NCI-H146 treated with DMSO at 0.1 percent for 48 hours (cell line): ENCODE data around the gene FHAD1.

Experiments used
- DNase-seq: peaks from one replicate; lab custom pipeline; 2025; ENCODE audit not compliant: unreplicated experiment; lab: John Stamatoyannopoulos, UW

The FHAD1 gene

DNA sequence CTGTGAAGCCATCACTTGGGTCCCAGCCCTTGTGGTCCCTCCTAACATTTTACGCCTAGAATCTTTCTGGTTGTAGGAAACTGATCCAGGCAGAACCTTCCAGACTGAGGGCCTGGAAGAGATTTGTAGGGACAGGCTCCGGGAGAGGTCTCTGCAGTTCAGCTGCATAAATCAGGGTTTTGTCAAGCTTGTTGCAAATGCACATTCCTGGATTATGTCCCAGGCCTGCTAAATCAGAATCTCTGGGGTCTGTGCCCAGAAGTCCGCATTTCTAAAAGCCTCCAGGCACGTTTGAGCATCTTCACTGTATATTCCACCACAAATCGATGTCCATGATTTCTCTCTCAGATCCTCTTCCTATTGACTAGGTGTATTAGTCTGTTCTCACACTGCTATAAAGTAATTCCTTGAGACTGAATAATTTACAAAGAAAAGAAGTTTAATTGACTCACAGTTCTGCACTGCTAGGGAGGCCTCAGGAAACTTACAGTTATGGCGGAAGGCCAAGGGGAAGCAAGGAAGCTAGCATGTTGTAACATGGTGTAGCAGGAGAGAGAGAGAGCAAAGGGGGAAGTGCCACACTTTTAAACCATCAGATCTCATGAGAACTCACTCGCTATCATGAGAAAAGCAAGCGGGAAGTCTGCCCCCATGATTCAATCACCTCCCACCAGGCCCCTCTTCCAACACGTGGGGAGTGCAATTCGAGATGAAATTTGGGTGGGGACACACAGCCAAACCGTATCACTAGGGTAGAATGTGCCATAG, 1.2 kb upstream of the FHAD1 start:
- no peak for DNase-seq

DNA sequence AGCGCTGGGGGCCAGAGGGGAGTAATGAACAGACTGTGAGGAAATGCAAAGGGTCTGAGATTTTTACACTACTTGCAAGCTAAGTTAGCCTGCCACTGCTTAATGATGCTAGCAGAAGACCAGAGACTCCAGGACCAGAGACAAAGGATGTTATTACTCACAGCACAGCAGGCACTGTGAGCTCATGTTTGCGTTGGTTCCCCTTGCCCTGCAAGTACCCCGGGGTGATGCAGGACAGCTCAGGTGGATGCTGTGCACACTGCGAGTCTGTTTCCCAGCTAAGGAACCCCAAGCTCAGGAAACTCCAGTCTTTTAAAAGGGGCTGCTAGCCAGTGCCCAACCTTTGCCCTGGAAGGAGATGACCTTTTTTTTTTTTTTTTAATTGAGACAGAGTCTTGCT, 1.2 kb downstream of the FHAD1 start:
- no peak for DNase-seq

DNA sequence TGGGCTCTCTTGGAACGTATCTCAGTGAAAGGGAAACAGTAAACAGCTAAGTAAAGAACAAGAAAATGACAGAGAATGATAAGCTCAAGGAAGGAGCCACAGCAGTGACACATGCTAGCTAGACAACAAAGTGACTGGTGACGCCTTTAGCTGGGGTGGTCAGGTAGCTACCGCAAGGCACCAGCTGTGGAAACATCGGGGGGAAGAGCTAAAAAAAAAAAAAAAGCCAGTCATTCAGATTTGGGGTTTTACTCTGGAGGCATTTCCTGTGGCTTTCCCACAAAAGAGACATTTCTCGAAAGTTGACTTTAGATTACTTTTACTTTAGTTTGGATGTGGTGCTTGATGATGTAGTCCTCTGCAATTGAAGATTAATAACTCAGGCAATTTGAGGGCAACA, 2.1 kb downstream of the FHAD1 start:
- DNase-seq, result no peak

DNA sequence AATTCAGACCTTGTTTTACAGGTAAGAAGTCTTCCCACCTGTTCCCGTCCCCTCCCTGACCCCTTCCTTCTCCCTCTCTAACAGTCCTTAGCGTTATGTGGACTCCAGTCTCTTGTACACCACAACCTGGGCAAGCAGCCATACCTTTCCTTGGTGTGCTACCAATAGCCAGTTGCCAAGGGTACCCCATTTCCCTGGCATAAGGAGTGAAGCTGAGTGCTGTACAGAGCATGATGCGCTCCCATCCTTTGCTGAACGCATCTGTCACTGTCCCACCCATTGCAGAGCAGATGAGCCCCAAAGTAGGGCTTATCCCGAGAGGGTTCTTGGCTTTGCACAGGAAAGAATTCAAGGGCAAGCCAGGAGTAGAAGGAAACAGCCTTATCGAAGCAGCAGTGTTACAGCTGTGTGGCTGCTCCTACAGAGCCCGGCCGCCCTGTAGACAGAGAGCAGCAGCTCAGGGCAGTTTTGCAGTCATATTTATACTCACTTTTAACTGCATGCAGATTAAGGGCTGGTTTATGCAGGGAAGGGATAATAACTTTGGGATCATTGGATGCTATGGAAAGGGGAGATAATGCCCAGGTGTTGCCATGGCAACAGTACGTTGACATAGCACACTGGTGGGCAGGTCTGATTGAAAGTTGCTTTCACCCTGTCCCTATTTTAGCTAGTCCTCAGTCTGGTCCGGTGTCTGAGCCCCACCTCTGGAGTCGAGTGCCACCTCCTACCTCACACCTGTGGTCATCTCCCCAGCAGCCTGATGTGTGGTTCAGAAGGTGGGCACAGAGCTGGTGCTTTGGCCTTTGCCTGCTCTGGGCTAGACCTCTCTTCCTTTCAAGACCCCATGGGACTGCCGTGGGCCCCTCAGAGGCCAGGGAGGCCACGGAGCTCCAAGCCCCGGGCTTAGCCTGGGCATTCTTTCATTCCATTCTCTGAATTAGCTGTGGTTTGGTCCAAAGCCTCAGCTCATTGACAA, 5.1 kb downstream of the FHAD1 start:
- no peak for DNase-seq

DNA sequence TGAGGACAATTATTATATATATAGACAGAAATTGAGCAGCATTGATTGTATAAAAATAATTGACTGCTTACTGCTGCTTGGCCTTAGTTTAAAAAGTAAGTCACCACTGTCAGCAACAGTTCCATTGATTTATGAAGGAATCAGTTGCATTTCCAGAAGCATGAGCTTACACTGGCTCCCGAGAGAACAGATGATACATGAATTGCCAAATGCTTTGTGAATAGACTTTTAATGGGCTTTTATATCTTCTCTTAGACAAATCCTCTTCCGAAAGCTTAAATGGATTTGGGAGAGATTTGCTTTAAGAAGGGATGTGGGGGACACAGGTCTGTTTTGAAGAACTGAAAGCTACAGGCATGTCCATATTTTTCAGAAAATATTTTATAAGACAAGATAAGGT, 7.5 kb downstream of the FHAD1 start:
- no peak for DNase-seq

DNA sequence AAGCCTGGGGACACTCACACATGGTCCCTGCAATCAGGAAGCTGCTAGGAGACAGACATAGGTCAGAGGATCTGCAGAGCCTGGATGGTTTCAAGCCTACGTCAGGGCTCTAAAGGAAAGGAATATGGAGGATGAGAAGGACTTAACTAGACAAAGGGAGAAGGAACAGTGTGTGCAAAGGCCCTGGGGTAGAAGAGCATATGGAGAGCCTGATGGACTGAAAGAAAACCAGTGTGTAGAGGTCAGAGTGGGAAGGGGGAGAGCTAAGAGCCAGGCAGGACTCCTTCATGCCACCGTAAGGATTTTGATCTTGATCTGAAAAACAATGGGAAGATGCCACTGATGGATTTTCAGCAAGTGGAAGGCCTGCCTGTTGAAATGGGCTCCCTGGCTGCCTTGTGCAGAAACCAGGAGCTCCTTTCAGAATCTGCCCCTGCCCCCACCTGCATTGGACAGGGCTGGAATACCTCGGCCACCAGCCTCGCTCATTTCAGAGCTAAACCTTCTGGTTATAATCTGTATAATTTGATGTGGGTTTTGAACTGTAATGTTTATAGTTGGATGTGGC, 8.6 kb downstream of the FHAD1 start:
- DNase-seq, result no peak

DNA sequence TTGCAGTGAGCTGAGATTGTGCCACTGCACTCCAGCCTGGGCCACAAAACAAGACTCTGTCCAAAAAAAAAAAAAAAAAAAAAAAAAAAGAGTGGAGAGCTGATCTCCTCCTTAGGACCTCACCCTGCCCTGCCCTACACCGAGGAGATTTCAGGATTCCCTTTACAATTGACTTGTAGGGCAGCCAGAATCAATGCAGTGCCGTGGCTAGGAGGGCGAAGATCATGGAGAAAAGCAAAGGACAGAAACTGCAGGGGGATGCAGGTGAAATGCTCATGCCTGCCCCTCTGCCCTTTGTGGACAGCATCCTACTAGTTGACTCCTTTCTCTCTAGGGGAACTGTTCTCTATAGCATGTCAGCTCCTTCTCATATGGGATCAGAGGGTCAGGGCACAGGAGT, 9.6 kb downstream of the FHAD1 start:
- DNase-seq, result no peak

DNA sequence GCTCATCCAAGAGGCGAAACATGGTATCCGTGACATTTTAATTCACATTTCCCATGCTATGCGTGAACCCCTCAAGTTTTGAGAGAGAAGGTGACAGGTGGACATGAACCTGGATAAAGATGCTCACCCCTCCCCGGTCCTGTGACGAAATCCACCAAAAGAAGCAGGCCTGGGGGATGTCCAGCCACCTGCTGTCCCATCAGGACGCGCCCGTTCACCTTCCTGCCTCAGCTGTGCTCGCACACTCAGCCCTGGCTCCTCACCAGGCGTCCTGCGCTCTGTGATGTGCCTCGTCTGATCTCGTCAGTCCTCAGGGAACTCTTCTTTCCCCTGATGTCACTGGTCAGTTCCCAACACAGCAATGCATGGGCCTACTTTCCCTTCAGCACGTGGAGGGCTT, 10.3 kb downstream of the FHAD1 start:
- DNase-seq, result no peak

DNA sequence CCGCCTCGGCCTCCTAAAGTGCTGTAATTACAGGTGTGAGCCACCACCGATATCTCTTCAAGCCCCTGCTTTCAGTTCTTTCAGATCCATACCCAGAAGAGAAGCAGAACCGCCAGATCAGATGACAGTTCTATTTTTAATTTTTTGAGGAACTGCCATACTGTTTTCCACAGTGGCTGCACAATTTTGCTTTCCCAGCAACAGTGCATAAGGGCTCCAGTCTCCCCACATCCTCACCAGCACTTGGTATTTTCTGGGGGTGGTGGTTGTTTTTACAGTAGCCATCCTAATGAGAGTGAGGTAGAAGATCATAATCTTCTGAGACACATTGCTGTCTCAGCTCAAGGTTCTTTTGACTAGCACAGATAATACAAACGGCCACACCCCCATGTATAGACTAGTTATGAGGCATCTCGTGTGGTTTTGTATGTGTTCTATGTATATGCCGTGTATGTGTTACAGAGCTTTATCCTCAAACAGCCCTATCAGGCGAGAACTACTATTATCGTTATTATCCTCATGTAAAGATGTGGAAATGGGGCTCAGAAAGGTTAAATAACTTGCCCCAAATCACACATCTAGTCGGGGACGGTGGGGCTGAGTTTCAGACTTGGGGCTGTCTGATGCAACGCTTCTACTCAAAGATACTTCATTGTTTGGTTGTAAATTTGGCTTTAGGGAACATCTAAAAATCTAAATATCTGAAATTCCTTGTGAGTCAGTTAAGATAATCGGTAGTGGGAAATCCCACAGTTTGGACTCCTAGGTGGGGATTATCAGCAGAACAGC, 12.0 kb downstream of the FHAD1 start:
- DNase-seq, result no peak

DNA sequence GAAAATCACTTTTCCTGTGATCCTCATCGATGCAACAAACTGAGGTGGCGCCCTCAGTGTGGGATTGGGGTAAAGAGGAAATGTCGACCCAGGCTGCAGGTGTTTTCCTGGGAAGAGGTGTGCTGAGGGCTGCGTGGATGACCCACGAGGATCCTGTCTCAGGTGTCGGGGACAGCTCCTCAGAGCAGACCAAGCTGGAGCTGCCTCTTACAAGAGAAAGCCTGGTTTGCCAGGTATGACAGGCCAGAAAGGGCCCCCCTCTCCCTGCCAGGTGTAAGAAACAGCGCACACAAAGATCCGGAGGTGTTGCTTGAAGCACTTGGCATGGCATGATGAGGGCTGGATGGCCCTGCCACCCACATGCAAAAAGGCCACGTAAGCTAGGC, 12.6 kb downstream of the FHAD1 start:
- no peak for DNase-seq

DNA sequence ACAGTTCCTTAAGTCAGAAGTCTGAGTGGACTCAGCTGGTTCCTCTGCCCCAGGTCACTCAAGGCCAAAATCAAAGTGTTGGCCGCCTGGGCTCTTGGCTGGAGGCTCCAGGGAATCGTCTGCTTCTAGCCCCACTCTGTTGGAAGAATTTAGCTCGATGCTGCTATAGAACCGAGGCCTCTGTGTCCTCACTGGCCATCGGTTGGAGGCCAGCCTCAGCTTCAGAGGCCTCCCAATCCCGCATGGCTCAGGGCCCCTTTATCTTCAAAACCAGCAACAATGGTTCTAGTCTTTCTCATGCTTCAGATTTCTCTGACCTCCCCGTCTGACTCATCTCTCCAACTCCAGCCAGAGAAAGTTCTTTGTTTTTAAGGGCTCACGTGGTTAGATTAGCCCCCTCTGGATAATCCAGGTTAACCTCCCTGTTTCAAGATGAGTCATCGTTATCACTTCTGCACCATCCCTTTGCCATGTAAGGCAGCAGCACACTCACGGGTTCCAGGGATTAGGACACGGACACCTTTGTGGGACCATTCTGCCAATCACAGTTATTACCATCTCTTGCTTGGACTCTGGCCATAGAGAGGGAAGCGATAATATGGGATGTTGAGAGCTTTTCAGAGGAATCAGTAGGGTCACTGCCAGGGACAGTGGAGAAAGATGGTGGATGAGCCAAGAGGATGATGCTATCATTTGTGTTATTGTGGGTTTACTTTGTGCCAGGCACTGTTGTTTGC, 13.6 kb downstream of the FHAD1 start:
- no peak for DNase-seq

DNA sequence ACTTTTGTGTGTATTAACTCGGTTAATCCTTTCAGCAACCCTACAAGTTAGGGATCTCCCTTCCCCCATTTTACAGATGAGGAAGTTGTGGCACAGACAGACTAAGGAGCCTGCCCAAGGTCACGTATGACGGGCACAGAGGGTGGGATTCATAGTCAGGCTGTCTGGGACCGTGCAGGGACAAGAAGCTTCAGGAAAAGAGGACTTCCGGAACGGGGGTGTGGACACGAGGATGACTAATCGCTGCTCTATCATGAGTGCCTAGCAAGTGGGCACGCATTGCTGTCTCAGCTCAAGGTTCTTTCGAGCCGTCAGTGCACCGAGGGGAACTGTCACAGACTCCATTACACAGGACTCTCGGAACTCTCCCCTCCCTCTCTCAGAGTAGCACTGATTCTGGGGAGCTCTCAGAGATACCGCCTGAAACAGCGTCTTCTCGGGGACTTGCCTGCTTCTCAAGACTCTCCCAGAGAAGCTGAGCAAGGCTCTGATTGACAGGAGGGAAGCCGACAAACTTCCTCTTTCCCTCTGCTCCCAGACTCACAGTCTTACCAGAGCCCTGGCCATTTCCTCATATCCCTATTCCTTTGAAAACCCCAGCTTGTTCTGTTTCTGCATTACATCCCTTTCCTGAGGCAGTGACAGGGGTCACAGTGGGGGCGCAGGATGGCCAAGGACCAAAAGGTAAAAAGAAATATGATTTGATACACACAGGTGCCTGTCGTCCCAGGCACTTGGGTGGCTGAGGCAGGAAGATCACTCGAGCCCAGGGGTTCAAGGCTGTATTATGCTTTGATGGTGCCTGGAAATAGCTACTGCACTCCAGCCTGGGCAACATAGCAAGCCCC, 14.4 kb downstream of the FHAD1 start:
- DNase-seq, result no peak

DNA sequence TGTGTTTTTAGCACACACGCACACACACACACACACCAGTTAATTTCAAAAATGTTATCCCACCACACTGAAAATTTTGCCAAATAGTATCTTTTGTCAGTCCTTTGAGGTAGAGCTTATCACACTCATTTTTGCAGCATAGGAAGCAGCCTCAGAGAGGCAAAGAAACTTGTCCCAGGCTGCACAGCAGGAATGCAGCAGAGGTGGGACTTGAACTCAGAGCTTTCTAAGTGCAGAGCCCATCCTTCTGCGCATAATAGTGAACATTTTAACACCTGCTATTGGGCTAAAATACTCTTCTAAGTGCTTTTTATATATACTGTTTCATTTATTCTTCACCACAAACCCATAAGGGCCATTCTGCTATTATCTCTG, 15.0 kb downstream of the FHAD1 start:
- DNase-seq, result no peak

DNA sequence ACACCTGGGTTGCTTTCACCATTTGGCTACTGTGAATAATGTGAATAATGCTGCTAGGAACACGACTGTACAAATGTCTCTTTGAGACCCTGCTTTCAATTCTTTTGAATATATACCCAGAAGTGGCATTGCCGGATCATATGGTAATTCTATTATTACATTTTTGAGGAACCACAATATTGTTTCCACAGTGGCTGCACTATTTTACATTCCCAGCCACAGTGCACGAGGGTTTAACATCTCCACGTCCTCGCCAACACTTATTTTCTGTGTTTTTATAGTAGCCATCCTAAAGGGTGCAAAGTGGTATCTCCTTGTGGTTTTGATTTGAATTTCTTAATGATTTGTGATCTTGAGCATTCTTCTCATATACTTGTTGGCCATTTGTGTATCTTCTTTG, 15.7 kb downstream of the FHAD1 start:
- DNase-seq, result no peak

DNA sequence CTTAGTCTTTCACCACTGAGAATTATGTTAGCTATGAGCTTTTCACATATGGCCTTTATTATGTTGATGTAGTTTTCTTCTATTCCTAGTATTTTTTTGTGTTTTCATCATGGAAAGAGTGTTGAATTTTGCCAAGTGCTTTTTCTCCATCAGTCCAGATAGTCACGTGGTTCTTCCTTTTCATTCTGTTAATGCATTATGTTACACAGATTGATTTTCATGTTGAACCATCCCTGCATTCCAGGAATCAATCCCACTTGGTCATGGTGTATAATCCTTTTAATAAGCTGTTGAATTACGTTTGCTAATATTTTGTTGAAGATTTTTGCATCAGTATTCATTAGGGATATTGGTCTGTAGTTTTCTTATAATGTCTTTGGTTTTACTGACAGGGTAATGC, 17.7 kb downstream of the FHAD1 start:
- DNase-seq, result no peak

DNA sequence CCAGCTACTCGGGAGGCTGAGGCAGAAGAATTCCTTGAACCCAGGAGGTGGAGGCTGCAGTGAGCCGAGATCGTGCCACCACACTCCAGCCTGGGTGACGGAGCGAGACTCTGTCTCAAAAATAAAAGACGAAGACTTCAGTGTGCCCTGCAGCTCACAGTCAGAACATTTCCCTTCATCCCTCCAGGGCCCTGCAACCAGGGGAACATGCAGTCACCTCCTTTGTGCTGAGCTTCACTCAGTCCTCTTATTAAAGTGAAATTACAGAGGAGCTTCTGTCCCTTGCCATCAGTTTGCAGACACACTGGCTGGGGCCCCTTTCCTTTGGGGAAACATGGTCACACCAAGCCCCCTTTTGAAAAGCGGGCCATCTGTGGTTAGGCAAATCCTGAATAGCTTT, 24.2 kb downstream of the FHAD1 start:
- no peak for DNase-seq

DNA sequence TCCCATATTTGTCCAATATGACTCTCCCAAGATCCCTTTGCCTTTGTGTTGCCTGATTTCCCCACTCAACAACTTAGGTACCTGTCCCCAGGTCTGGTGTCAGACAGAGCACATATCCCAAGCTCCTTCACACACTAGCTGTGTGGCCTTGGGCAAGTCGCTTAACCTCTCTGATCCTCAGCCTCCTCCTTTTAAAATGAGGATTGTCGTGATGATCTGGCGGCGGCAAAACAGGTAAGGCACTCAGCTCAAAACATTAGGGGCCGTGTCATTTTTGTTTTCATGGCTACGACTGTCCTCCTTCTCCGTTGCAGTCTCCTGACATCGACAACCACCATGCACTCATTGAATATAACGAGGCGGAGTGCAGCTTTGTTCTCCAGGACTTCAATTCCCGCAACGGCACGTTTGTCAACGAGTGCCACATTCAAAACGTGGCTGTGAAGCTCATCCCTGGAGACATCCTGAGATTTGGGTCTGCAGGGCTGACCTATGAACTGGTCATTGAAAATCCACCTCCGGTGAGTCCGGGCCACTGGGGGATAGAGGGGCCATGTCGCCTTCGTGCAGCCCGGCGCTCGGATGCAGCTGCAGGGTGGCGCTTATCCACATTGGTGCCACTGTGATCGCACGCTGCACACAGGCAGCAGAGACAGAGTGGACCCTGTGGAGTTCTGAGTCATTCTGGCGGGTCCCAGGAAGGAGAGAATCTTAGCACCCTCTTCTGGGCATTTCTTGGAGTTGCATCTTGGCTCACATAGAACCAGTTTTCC, 25.2 kb downstream of the FHAD1 start:
- peak; percentile 38 for DNase-seq

DNA sequence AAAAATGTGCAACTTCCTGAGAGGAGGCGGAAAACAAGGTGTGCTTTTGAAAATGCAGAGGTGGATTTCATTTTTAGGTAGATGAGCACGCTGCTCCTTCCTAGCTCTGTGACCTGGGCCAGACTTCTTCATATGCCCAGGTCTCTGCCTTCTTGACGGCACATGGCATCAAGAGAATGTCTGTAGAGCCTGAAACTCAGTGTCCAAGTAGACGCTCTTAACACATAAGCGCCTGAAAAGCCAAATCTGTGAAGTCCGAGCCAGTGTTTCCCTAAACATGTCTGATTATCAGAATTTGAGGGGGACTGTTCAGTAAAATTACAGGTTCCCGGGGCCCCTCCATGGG, 25.7 kb downstream of the FHAD1 start:
- DNase-seq, result no peak

DNA sequence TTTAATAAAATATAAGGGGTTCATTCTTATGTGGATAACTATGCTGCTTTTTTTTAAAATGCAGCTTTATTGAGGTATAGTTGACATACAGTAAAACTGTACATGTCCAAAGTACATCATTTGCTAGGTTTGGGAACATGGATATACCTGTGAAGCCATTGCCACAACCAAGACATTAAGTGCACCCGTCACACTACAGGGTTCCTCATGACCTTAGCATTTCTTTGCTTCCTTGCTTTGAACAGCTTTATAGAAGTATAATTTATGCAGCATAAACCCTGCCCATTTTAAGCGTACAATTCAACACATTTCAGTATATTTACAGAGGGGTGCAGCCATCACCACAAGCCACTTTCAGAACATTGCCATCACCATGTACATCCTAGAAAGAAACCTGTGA, 26.3 kb downstream of the FHAD1 start:
- no peak for DNase-seq
